GM21576 (cell line): ENCODE measurements around the gene CDH23.

Experiments used
- ATAC-seq: cut with Tn5 transposase; IDR thresholded peaks from one replicate; pipeline ENCODE4 v1.9.1; 2021; ENCODE audit warnings: mild to moderate bottlenecking, moderate library complexity; ENCODE audit not compliant: unreplicated experiment

Gene CDH23

GRCh38 chr10:71778071-71778825, 381.5 kb downstream of the CDH23 start:
- ATAC-seq, result no peak

- no peak for ATAC-seq
Measured at GRCh38 chr10:71779641-71780040, 382.9 kb downstream of the CDH23 start.

GRCh38 chr10:71780156-71780555, 383.4 kb downstream of the CDH23 start:
- no peak for ATAC-seq

GRCh38 chr10:71780719-71781118, 384.0 kb downstream of the CDH23 start:
- ATAC-seq, result no peak

- ATAC-seq, result no peak
Measured at GRCh38 chr10:71782221-71782916, 385.6 kb downstream of the CDH23 start.

GRCh38 chr10:71782917-71783490, 386.3 kb downstream of the CDH23 start:
- ATAC-seq, result no peak

- no peak for ATAC-seq
Measured at GRCh38 chr10:71783917-71784678, 387.4 kb downstream of the CDH23 start.

GRCh38 chr10:71784679-71785272, 388.1 kb downstream of the CDH23 start:
- ATAC-seq, result no peak

GRCh38 chr10:71788954-71789353, 392.2 kb downstream of the CDH23 start:
- ATAC-seq, result no peak

GRCh38 chr10:71789871-71790270, 393.2 kb downstream of the CDH23 start:
- no peak for ATAC-seq

GRCh38 chr10:71790749-71791440, 394.2 kb downstream of the CDH23 start:
- ATAC-seq, result no peak

- no peak for ATAC-seq
Measured at GRCh38 chr10:71795248-71795647, 398.5 kb downstream of the CDH23 start.

- ATAC-seq, result no peak
Measured at GRCh38 chr10:71796749-71797405, 400.2 kb downstream of the CDH23 start.

- no peak for ATAC-seq
Measured at GRCh38 chr10:71797533-71798307, 401.0 kb downstream of the CDH23 start.

GRCh38 chr10:71798308-71798624, 401.5 kb downstream of the CDH23 start:
- ATAC-seq, result no peak

GRCh38 chr10:71799112-71799511, 402.4 kb downstream of the CDH23 start:
- no peak for ATAC-seq

- ATAC-seq, result no peak
Measured at GRCh38 chr10:71799608-71800453, 403.1 kb downstream of the CDH23 start.

- peak; percentile 84 for ATAC-seq
Measured at GRCh38 chr10:71801361-71801760, 404.6 kb downstream of the CDH23 start.
